ENCODE measurements around the gene GAREM2. TPM values are rescaled to one million over a fixed set of nuclear protein-coding genes. Genes with fewer than 3 reads are reported as not detected.
A peak's percentile ranks its signal among the peaks of the same experiment; 100 is the strongest.

Gene GAREM2
- total RNA-seq, 2 donors from 2014 or later = 2.3 to 5.6 TPM

GRCh38 chr2:26184555-26185303, 11.8 kb downstream of the GAREM2 start:
- H3K27ac ChIP-seq = peak overlapping the region; percentile 64 to 66
- H3K4me3 ChIP-seq = peak overlapping the region; percentile 90
- TF ChIP-seq CTCF (IDR thresholded peaks at IDR 0.05) = peak; percentile 57
- ATAC-seq (ENCODE audit: insufficient number of reproducible peaks, low FRiP score, low read depth) (peak; percentile 64), DNase-seq (ENCODE audit: low spot score) (no peak)
- H3K36me3 ChIP-seq = no peaks in the 10 kb centered on the region
- H3K27me3 ChIP-seq (replicated peaks; ENCODE audit: insufficient read depth) = no peaks in the 10 kb centered on the region
- peaks cover 0 to 7% of the 10 kb centered on the region in 2 donors for H3K4me1 ChIP-seq (ENCODE audit: control insufficient read depth in 1 of 2, low read depth in 2 of 2)
- H3K9me3 ChIP-seq = no peaks in the 10 kb centered on the region

- H3K4me1 ChIP-seq (ENCODE audit: control insufficient read depth in 1 of 2, low read depth in 2 of 2) = peaks cover 0 to 7% of the 10 kb centered on the region in 2 donors
- no peak for DNase-seq (ENCODE audit: low spot score)
- TF ChIP-seq CTCF (IDR thresholded peaks at IDR 0.05) = no peak
- H3K27me3 ChIP-seq (replicated peaks; ENCODE audit: insufficient read depth) = no peaks in the 10 kb centered on the region
- peak; percentile 2 for ATAC-seq (ENCODE audit: insufficient number of reproducible peaks, low FRiP score, low read depth)
- H3K27ac ChIP-seq = peak overlapping the region; percentile 64 to 66
- no peaks in the 10 kb centered on the region for H3K9me3 ChIP-seq
- H3K36me3 ChIP-seq = no peaks in the 10 kb centered on the region
- H3K4me3 ChIP-seq = peak overlapping the region; percentile 90
Measured at GRCh38 chr2:26185304-26185928, 12.5 kb downstream of the GAREM2 start.

DNA sequence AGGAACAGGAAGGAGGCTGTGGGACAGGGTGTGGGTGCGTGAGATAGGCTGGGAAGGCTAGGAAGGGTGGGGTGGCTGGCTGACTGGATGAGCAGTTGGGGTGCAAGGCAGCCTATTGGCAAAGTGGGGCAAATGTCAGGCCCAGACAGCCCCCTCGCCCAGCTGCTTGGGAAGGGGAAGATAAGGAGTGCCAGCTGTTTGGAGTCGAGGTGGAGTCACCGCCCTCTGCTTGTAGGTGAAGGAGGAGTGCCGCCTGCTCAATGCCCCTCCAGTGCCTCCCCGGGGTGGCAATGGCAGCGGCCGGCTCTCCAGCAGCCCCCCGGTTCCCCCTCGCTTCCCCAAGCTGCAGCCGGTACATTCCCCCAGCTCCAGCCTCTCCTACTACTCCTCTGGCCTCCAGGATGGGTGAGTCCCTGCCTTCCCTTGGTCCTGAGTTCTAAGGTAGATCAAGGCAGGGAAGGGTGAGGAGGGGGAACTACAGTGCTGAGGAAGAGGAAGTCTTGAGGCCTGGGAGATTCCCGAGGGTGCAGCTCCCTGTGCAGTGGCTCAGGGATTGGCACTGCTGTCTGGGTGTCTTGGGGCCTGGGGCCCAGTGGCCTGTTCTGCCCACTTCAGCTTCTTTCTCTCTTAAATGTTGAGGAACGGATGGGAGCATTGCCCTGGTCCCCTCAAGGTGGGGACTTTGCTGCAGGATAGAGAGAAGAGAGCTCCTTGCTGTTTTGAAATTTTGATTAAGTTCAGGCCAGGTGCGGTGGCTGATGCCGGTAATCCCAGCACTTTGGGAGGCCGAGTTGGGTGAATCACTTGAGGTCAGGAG, 13.3 kb downstream of the GAREM2 start:
- DNase-seq (ENCODE audit: low spot score) = no peak
- no peak for TF ChIP-seq CTCF (IDR thresholded peaks at IDR 0.05)
- Histone ChIP-seq H3K4me3 (no peak overlapping the region), H3K27ac (peak overlapping the region in 1 of 2 donors; percentile 64), H3K27me3 (replicated peaks; ENCODE audit: insufficient read depth) (no peaks in the 10 kb centered on the region), H3K4me1 (ENCODE audit: control insufficient read depth in 1 of 2, low read depth in 2 of 2) (peaks cover 0 to 7% of the 10 kb centered on the region in 2 donors), H3K9me3 (no peaks in the 10 kb centered on the region), H3K36me3 (peaks cover 7% of the 10 kb centered on the region)
- ATAC-seq (ENCODE audit: insufficient number of reproducible peaks, low FRiP score, low read depth) = no peak

GRCh38 chr2:26187114-26187513, 14.2 kb downstream of the GAREM2 start:
- no peak for DNase-seq (ENCODE audit: low spot score)
- H3K36me3 ChIP-seq = peaks cover 15% of the 10 kb centered on the region
- H3K27ac ChIP-seq = no peak overlapping the region
- no peak overlapping the region for H3K4me3 ChIP-seq
- ATAC-seq (ENCODE audit: insufficient number of reproducible peaks, low FRiP score, low read depth) = no peak
- H3K27me3 ChIP-seq (replicated peaks; ENCODE audit: insufficient read depth) = no peaks in the 10 kb centered on the region
- H3K9me3 ChIP-seq = no peaks in the 10 kb centered on the region
- H3K4me1 ChIP-seq (ENCODE audit: control insufficient read depth in 1 of 2, low read depth in 2 of 2) = peaks cover 0 to 7% of the 10 kb centered on the region in 2 donors
- TF ChIP-seq CTCF (IDR thresholded peaks at IDR 0.05) = no peak

Measured in thoracic aorta (tissue), 2 donors.